Femur (tissue), 1 donor: ENCODE data around the gene SETBP1.
A peak's percentile ranks its signal among the peaks of the same experiment; 100 is the strongest.
"Not testable (repeated sequence)": the region's sequence is repeated elsewhere in the genome, so short reads cannot be mapped to it uniquely, and the experiment has no call there.

ENCODE experiments used
- DNase-seq: peaks from one replicate; pipeline ENCODE4 v3.0.0-alpha.2; 2017

The SETBP1 gene

DNA sequence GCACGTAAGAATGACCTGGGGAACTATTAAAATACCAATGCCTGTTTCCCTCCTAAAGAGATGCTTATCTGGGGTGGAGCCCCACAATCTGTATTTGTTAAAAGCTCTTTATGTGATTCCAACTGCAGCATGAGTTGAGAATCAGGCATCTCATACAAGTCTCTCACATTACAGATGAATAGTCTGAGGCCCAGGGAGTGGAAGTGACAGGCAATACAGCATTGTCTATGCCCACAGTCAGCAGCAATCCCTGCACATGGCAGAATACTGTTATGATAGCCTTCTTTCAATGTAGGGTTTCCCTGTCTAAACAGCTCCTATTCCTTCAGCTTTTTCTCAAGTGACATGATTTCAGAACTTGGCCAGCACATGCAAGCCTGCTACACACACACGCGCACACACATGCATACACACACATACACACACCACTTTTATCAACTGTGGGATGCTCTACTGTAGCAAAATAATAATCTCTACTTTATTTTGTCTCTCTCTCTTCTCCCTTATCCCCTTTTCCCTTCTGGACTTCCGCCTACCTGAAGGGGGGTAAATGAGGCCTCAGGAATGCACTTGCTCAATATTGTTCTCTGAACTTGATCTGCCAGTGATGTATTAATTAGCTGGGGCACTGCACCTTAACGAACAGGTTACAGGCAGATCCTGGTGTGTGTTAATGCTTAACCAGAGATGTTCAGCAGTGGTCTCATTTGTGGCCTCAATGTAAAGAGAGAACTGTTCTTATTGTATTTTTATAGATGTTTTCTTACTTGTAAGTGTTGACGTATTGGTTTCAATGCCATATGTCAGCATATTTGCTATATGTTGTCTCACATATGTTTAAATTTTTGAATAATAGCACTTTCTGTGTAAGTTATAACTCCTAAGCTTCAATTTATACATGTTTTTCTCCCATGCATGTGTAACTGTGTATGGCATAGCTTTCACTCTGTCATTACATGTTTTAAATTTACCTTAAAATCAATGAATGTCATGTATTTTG, 116.0 kb downstream of the SETBP1 start:
- DNase-seq = no peak

GRCh38 chr18:44798433-44799048, 117.9 kb downstream of the SETBP1 start:
- DNase-seq = no peak

DNA sequence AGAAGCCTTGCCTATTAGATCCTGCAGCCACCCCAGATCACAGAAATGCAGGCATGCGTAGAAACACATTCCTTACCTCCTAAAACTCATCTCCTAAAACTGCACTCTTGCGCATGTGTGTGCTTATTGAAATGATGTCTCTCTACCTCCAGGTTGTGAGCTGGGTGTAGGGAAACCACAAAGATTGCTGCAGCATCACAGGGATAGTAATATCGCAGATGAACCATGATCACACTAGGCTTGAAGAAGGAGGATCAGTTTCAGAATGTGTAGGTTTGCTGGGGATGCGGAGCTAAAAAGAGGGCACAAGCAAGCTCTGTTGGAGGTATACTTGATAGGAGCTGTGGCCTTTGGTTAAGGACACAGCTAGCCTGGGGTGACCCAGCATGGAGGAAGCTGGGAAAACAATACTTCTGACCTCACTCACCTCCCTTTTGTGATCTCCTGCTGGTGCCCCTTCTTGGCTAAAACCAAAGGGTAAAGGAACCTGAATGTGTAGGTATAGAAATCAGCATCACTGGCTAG, 118.8 kb downstream of the SETBP1 start:
- no peak for DNase-seq

GRCh38 chr18:44799907-44800421, 119.3 kb downstream of the SETBP1 start:
- no peak for DNase-seq

GRCh38 chr18:44800766-44801165, 120.1 kb downstream of the SETBP1 start:
- not testable (repeated sequence) for DNase-seq

DNA sequence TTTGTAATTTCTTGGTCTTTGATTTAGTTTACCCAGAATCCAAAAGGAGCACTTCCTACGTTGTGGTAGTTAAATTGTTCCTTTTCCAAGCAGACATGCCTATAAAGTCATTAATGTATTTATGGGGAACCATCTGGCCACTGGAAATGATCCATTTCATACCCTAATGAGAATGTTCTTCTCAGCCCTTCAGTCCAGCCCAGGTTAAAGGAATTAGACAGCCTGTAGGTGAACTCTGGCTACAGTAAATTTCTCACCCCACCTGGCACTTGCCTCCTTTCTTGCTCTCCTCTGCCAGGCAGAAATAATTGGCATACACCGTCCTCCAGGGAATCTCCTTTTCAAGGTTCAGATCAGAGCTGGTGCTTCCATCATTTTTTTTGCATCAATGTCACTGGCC, 121.1 kb downstream of the SETBP1 start:
- no peak for DNase-seq

GRCh38 chr18:44802508-44802907, 121.8 kb downstream of the SETBP1 start:
- no peak for DNase-seq

- DNase-seq = no peak
Observed at GRCh38 chr18:44803019-44803650, 122.4 kb downstream of the SETBP1 start.

DNA sequence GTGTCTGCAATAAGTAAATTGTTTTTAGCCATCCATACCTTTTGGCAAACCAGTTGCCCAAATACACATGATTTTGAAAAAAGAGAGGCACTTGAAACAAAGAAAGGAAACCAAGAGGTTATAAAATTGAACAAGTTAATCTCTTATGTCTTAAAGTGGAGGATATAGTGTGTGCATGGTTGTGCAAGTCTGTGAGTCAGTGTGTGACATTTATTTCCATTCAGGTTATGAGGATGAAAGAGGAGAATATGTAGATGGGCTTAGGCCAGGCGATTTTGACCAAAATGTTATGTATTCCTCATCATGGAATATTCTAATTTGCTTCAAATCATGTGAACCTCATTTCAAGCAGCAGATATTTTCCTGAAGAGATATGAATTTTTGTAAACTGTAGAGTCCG, 123.3 kb downstream of the SETBP1 start:
- no peak for DNase-seq

GRCh38 chr18:44805176-44805575, 124.5 kb downstream of the SETBP1 start:
- no peak for DNase-seq

DNA sequence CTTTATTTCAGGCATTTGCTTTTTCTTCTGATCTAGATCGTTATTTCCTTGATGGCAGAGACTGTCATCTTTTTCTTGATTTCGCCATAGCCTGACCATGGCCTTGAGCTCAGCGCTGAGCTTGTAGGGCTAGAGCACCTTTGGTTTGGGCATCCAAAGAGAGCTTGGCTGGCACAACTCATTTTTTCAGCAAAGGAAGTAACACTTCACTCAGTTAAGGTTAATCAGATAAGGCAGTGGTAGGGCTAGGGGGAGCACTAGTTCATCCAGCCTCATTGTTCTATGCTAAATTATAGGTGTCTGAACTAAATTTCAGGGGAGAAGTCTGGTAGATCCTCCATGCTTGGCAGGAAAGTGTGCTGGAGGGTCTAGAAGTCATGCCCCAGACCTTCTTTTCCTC, 125.0 kb downstream of the SETBP1 start:
- no peak for DNase-seq

DNA sequence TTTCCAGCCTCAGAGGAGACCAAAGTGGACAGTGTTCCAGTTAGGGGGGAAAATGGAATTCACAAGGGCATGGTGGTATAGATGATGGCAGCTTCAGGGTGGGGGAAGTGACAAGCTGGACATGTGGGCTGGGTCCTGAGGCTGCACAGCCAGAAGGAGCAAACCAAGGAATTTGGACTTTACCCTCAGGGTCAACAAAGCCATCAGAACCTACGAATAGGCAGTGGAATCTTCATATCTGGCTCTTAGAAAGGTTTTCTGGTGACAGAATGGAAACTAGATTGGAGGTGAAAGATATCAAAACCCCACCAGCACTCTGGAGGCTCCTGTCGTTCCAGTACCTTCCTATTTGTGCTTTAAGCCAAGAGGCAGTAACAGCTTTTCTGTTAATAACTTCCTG, 127.1 kb downstream of the SETBP1 start:
- DNase-seq = no peak

DNA sequence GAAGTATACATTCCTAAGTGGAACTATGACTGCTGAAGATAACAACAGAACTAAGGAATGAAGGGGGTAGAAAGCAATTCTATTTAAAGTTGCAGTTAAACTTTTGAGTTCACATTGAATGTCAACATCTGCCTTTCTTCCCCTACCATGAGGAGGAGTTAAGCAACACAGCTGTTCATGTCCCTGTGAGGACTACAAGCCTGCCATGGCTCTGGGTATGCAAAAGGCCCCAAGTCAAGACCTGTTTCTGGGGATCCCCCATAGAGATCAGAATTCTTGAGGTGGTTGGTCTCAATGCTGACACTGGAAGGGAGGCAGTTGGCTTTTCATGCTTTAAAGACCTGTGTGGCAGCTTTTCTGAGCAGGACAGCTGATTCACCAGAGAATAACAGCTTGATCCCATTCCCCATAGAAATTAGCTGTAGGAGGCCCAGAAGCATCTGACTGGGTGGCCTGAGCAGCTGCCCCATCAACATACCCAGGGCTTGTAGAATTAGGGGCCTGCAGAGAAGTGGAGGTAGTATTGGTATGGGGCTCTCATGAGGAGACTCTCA, 131.0 kb downstream of the SETBP1 start:
- no peak for DNase-seq

GRCh38 chr18:44812426-44812825, 131.7 kb downstream of the SETBP1 start:
- no peak for DNase-seq

- DNase-seq = no peak
Observed at GRCh38 chr18:44813586-44813985, 132.9 kb downstream of the SETBP1 start.

DNA sequence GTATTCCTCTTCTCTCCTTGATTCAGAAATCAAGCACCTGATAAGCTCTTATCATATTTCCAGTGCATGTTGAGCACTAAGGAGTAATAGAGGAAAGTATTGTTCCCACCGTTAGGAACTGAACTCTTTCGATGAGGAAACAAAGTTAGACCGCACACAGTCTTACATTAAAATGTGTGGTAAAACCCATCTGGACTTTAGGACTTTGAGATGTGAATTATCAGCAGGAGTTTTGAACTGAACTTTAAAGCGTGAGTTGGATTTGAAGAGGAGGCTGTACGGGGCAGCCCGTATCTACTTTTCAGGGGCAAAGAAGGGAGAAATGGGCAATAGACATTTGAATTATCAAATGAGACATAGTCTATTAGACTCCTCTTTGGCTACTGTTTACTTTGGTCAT, 134.4 kb downstream of the SETBP1 start:
- no peak for DNase-seq

DNA sequence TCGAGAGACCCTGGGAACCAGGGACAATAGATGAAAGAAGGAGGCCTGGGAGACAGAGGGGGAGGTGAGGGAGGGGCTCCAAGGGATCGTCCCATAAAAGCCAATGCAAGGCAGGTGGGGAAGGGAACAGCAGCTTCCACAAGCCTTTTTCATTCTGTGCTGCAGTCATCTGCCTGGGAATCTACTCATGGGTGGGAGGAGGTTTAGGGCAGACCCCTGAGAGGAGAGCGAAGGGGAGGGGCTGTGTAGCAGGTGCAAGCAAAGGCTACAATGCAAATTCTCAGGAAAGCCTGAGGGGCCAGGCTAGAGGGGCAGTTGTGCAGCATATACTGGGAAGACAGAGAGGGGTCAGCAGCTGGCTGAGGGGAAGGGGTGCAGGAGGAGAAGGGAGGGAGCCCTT, 135.4 kb downstream of the SETBP1 start:
- no peak for DNase-seq

GRCh38 chr18:44816477-44816876, 135.8 kb downstream of the SETBP1 start:
- DNase-seq = no peak

GRCh38 chr18:44817831-44818473, 137.3 kb downstream of the SETBP1 start:
- no peak for DNase-seq

- no peak for DNase-seq
Observed at GRCh38 chr18:44818668-44819403, 138.1 kb downstream of the SETBP1 start.

DNA sequence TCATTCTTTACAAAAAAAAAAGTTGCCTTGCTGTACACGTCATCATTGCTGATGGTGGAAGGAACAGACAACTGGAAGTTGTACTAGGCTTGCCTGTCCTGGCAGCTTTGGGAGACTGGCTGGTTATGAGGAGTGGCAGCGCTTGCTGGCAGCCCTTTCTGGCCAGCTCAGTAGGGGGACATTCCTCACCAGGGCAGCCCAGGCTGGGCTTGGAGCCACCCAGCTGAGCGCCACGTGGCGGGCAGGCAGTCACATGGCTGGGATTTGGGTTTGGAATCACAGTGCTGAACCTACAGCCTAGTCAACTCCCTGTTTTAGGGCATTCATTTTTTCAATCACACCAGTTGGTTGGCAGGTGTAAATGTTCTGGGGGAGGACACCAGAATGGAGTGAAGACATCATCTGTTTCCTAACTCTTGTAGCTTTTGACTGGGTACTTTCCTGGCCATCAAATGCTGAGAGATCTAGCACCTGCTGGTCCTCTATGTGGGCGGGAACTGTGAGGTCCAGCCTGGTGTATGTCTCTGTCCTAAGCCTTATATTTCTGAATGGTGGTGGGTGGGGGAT, 139.3 kb downstream of the SETBP1 start:
- peak; percentile 61 for DNase-seq
